Transverse colon (tissue), 4 donors: ENCODE results near the gene RNU2-1.
"Not testable (repeated sequence)": the region's sequence is repeated elsewhere in the genome, so short reads cannot be mapped to it uniquely, and the experiment has no call there.

Source experiments
- POLR2A ChIP-seq: fragments of 450-650 bp; IDR thresholded peaks from one replicate; pipeline ENCODE4 v1.6.1; 2016; ENCODE audit warnings: antibody characterized with exemption, mild to moderate bottlenecking, moderate library complexity
- POLR2AphosphoS5 ChIP-seq, 3 donors: sonication (generic); formaldehyde crosslinking; IDR thresholded peaks; one replicate each; pipeline ENCODE4 v1.6.1; 2016; ENCODE audit warnings: antibody characterized with exemption in 3 of 3
- TF ChIP-seq, protein P1 (sequence below), 5 experiments: fragments of 200-600 bp in 3 of 5; fragments of 450-650 bp in 2 of 5; sonication (generic) in 3 of 5; IDR thresholded peaks; 1 replicate in 2 of 5; 2 replicates in 3 of 5; pipeline ENCODE4 v1.5.1; 2016 to 2017; ENCODE audit warnings: antibody characterized with exemption in 5 of 5, inconsistent platforms in 3 of 5, mild to moderate bottlenecking in 2 of 5, moderate library complexity in 1 of 5

DNA sequence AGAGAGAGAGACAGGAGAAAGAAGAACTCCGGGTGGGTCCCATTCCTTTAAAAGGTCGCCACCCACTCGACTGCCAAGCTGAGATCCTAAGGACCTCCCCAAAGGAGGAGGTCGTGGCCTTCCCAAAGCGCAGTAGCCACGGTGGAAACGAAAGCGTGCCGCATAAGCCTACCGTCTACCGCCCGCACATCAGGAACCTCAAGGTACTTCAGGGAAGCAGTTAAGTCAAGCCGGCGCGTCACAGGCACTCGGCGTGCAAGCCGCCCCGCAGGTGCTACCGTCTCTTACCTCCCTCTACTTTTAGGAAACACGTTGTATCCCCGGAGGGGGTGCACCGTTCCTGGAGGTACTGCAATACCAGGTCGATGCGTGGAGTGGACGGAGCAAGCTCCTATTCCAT is 5.8 kb upstream of the RNU2-1 start:
- TF ChIP-seq POLR2A; POLR2AphosphoS5 (IDR thresholded peaks at IDR 0.05): not testable (repeated sequence)
- TF ChIP-seq, protein P1, sequence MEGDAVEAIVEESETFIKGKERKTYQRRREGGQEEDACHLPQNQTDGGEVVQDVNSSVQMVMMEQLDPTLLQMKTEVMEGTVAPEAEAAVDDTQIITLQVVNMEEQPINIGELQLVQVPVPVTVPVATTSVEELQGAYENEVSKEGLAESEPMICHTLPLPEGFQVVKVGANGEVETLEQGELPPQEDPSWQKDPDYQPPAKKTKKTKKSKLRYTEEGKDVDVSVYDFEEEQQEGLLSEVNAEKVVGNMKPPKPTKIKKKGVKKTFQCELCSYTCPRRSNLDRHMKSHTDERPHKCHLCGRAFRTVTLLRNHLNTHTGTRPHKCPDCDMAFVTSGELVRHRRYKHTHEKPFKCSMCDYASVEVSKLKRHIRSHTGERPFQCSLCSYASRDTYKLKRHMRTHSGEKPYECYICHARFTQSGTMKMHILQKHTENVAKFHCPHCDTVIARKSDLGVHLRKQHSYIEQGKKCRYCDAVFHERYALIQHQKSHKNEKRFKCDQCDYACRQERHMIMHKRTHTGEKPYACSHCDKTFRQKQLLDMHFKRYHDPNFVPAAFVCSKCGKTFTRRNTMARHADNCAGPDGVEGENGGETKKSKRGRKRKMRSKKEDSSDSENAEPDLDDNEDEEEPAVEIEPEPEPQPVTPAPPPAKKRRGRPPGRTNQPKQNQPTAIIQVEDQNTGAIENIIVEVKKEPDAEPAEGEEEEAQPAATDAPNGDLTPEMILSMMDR (IDR thresholded peaks at IDR 0.05): not testable (repeated sequence)
